GM12873 (cell line): ENCODE measurements around the gene MALAT1.

ENCODE experiments used
- TF ChIP-seq, protein P1 (sequence below): IDR thresholded peaks from 2 replicates; pipeline ENCODE4 v1.5.1; 2012; ENCODE audit warnings: low read depth, mild to moderate bottlenecking, moderate library complexity, low read length, control low read depth; ENCODE audit not compliant: insufficient read depth; ENCODE audit errors: missing control alignments

The MALAT1 gene

DNA sequence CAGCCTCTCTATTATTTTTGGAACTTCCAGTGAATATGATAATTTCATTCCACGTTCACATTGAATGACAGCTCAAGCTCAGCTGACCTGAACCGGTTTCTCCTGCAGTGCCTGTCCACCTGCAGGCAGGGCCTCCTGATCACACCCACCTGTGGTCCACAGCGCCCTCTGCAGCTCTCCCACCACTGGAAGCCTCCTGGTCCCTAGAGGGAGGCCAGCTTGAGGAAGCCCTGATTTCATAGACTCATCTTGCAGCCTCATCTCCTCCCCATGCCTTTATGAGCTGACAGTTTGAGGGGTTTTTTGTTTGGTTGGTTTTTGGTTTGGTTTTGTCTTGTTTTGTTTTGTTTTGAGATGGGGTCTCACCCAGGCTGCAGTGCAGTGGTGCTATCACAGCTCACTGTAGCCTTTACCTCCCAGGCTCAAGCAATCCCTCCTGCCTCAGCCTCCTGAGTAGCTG, 29.9 kb upstream of the MALAT1 start:
- TF ChIP-seq, protein P1, sequence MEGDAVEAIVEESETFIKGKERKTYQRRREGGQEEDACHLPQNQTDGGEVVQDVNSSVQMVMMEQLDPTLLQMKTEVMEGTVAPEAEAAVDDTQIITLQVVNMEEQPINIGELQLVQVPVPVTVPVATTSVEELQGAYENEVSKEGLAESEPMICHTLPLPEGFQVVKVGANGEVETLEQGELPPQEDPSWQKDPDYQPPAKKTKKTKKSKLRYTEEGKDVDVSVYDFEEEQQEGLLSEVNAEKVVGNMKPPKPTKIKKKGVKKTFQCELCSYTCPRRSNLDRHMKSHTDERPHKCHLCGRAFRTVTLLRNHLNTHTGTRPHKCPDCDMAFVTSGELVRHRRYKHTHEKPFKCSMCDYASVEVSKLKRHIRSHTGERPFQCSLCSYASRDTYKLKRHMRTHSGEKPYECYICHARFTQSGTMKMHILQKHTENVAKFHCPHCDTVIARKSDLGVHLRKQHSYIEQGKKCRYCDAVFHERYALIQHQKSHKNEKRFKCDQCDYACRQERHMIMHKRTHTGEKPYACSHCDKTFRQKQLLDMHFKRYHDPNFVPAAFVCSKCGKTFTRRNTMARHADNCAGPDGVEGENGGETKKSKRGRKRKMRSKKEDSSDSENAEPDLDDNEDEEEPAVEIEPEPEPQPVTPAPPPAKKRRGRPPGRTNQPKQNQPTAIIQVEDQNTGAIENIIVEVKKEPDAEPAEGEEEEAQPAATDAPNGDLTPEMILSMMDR, result peak; percentile 85

DNA sequence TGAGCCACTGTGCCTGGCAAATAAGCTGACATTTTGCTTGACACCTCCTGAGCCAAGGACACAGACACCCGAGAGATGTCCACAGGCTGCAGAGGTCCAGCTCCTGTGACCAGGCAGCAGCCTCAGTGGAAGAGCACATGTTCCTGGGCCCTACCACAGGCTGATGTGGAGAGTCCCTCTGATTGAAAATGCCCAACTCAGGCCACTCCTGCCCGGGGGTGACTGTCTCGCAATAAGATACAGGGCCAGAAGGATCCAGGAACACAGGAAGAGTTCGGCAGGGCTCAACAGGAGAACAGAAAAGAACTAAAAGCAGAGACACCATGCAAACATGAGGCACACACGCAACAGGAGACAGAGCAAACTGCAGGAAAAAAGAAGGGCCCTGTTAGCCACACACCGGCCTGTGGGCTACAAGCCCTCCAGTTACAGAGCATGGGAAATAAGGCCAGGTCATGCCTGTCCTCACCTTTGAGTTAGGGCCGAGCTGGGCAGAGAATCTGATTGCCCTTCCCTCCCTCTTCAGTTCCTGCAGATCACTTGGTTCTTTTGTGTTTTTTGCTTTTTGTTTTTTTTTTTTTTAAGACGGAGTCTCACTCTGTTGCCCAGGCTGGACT, 28.3 kb upstream of the MALAT1 start:
- TF ChIP-seq, protein P1, result no peak

DNA sequence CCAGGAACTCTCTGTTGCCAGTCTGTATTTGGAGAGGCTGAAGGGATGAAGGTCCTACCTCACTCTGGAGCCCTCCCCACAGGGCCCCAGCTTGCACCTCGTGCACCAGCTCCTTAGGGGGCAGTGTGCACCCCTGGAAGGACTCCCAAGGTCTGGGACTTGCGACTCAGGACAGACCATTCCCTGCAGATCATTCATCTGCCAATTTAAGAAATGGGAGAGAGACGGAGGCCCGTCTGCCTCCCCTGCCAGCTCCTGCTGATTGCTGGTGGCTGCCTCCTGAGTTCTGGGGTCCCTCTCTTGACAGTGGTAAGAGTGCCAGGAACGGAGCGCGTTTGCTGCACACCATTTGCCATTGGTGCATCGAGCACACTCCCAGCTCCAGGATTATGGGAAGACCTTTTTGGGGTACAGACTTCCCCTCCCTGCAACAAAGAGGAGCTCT, 27.4 kb upstream of the MALAT1 start:
- TF ChIP-seq, protein P1, result peak; percentile 81

DNA sequence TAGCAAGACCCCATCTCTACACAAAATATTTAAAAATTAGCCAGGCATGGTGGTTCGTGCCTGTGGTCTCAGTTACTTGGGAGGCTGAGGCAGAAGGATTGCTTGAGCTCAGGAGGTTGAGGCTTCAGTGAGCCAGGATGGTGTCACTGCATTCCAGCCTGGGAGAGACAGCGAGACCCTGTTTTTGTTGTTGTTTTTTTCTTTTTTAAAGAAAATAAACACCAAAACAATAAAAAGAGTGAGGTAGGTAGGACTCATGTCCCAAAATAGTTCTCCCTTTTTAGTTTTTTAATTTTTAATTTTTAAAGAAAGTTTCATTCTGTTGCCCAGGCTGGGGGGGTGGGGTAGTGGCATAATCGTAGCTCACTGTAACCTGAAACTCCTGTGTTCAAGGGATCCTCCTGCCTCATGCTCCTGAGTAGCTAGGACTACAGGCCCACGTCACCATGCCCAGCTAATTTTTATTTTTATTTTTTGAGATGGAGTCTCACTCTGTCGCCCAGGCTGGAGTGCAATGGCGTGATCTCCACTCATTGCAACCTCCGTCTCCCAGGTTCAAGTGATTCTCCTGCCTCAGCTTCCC, 25.5 kb upstream of the MALAT1 start:
- TF ChIP-seq, protein P1, result no peak

DNA sequence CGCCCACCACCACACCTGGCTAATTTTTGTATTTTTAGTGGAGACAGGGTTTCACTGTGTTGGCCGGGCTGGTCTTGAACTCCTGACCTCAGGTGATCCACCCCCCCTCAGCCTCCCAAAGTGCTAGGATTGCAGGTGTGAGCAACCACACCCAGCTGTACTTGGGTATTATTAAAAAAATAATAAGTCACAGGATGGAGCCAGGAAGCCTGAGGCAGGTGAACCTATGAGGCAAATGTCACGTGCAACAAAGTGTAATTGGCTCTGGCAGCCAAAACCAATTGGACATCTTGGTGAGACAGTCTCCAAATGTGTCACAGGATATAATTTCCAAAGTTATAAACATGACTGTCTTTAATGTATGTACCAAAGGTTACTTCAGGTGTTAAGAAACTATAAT, 24.0 kb upstream of the MALAT1 start:
- TF ChIP-seq, protein P1, result no peak

DNA sequence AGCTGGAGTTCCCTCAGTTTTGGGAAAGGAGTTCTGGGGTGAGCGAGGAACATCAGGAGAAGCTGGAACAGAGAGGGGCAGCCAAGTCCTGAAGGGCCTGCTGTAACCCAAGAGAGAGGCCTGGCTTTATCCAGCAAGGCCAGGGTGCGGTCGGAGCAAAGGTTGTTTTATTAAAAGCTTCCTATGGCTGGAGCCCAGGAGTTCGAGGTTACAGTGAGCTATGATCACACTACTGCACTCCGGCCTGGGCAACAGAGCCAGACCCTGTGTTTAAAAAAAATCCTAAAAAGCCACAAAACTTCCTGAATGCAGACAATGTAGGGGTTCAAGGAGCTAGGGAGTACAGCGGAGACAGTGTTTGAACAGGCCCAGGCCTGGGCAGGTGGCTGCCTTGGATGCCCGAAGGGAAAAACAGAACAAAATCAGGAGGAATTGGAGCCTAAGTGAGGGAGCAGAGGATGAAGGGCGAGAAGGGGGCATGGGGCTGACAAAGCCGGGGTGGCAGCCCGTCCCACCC, 22.2 kb upstream of the MALAT1 start:
- TF ChIP-seq, protein P1, result no peak

DNA sequence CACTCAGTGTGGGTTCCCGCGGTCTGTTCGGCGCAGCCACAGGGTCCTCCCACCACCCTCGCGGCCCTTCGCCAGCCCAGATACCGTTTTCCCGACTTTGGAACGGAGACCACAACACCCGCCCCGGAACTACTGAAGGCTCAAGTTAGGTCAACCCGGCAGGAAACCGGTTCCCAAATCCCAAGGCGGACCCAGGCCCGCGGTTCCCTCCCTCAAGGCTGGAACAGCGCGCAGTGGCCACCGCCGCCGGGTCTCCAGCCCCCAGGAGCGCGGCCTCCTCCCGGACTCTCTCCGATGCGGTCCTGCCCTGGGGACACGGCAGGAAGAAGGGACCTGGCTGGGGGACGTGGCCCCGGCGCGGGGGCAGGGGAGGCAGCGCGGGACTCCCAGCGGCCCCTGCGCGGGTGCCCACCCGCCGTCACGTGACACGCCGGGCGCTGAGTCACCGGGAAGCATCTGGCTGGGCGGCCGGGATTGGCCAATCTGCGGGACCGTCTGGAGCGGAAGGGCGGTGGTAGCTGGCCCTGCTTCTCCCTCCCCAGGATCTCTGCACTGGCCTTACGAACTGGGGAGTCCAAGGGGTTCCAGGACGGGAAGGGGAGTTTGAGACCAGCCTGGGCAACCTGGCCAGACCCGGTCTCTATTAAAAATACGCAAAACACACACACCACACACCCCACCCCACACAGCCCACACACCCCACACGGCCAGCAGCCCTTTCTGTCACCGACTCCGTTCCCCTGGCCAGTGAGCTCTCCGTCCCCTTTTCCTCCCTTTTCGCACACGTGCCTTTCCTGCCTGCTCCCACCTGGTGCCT, 21.5 kb upstream of the MALAT1 start:
- TF ChIP-seq, protein P1, result no peak
